Measurements from ENCODE around the gene ERI3. TPM values are rescaled to one million over a fixed set of nuclear protein-coding genes. Genes with fewer than 3 reads are reported as not detected.

ERI3 gene
- polyA plus RNA-seq, 1 donor: 49.9 TPM

- DNase-seq: no peak
These were observed 154.7 kb downstream of the ERI3 start for GRCh38 chr1:44200336-44200735.

GRCh38 chr1:44174630-44175029, 180.4 kb downstream of the ERI3 start:
- no peak for DNase-seq

Other genes starting within 250 kb of the ERI3 start
- not detected for gene KLF17, start 236.4 kb downstream of the ERI3 start, polyA plus RNA-seq (ENCODE audit: insufficient read length)
- not detected for gene KLF18, start 213.6 kb downstream of the ERI3 start, polyA plus RNA-seq (ENCODE audit: insufficient read length)
- 45.2 TPM for gene DMAP1, start 141.8 kb downstream of the ERI3 start, polyA plus RNA-seq (ENCODE audit: insufficient read length)
- gene RNF220, start 50.0 kb upstream of the ERI3 start, polyA plus RNA-seq (ENCODE audit: insufficient read length): 59.6 TPM